IPS-18c (cell line): ENCODE data around the gene UGT1A9.

Experiments
- H3K4me3 ChIP-seq: 2 replicates; pipeline ENCODE4 v1.7.0; 2013; ENCODE audit warnings: low read depth, mild to moderate bottlenecking, low read length, moderate library complexity; ENCODE audit not compliant: insufficient read depth
- H3K9me3 ChIP-seq: one replicate; pipeline ENCODE4 v1.6.1; 2013; ENCODE audit warnings: mild to moderate bottlenecking, low read length, moderate library complexity; ENCODE audit not compliant: control insufficient read depth, insufficient read depth

Gene UGT1A9

GRCh38 chr2:233814056-233814835, 142.5 kb downstream of the UGT1A9 start:
- Histone ChIP-seq H3K9me3 (no peaks in the 10 kb centered on the region), H3K4me3 (no peak overlapping the region)

DNA sequence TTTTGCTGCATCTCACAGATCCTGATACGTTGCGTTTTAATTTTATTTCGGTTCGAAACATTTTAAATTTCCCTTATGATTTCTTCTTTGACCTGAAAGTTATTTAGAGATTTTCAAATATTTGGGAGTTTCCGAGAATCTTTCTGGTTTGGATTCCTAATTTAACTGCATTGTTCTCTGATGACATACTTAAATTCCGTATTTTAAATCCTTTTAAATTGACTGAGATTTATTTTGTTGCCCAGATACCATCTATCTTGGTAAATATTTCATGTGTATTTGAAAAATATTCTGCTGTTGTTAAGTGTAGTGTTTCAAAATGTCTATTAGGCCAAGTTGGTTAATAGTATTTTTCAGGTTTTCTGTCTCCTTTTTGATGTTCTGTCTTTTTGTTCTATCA, 144.2 kb downstream of the UGT1A9 start:
- no peak overlapping the region for H3K4me3 ChIP-seq
- no peaks in the 10 kb centered on the region for H3K9me3 ChIP-seq

GRCh38 chr2:233816334-233816733, 144.6 kb downstream of the UGT1A9 start:
- no peaks in the 10 kb centered on the region for H3K9me3 ChIP-seq
- H3K4me3 ChIP-seq: no peak overlapping the region

DNA sequence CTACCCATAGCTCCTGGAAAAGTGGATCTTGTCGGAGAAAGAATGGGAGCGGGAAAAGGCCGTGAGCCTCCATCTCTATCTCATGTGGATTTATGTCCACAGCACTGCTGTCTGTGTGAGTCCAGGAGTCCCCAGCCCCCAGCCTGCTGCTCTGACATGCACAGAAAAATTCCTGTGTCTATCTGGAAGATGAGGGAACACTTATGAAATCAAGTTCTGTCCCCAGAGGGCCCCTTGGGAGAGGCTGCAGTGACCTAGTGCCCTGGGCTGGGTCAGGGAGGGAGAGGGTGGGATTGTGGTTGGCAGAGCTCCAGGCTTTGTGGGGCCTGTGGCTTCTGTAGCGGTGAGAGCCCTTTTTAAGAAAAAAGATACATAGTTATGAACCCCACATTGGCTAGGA, 145.1 kb downstream of the UGT1A9 start:
- Histone ChIP-seq H3K4me3 (no peak overlapping the region), H3K9me3 (no peaks in the 10 kb centered on the region)

GRCh38 chr2:233817361-233817911, 145.7 kb downstream of the UGT1A9 start:
- no peak overlapping the region for H3K4me3 ChIP-seq
- H3K9me3 ChIP-seq: no peaks in the 10 kb centered on the region

- Histone ChIP-seq H3K4me3 (no peak overlapping the region), H3K9me3 (no peaks in the 10 kb centered on the region)
Observed at GRCh38 chr2:233817995-233818638, 146.4 kb downstream of the UGT1A9 start.

GRCh38 chr2:233818639-233819621, 147.2 kb downstream of the UGT1A9 start:
- Histone ChIP-seq H3K4me3 (no peak overlapping the region), H3K9me3 (no peaks in the 10 kb centered on the region)

- H3K4me3 ChIP-seq: no peak overlapping the region
- H3K9me3 ChIP-seq: no peaks in the 10 kb centered on the region
Observed at GRCh38 chr2:233819884-233820773, 148.4 kb downstream of the UGT1A9 start.

DNA sequence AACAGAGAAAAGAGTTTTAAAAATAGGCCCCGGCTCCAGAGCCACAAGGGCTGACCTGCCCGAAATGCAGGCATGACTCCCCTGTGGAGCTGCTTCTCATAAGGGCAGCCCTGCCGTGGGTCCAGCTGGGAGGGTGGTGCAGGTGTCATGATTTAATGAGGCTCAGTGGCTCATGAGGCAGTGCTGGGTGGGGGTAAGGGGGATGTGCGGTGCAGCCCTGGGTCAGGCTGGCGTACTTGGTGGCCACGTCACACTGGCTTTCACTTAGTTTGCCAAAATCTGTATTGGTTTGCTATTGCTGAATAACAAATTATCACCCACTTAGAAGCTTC, 149.0 kb downstream of the UGT1A9 start:
- H3K9me3 ChIP-seq: no peaks in the 10 kb centered on the region
- no peak overlapping the region for H3K4me3 ChIP-seq

DNA sequence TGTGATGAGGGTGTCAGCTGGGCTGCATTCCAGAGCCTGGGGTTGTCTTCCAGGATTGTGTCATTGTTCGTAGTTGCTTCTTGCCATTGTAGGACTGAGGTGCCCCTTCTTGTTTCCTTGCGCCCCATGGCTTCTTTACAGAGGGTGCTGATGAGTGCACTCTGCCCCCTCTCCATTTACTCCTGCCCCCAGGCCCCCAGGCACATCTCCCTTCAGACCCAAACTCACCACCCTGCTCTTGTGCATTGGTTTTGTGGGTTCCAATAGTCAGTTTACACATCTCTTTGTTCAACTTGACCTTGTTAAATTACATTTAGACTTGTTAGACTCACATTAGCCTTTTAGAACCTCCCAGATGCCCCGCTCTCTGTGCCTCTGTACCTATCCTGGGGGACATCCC, 149.5 kb downstream of the UGT1A9 start:
- no peak overlapping the region for H3K4me3 ChIP-seq
- H3K9me3 ChIP-seq: no peaks in the 10 kb centered on the region

DNA sequence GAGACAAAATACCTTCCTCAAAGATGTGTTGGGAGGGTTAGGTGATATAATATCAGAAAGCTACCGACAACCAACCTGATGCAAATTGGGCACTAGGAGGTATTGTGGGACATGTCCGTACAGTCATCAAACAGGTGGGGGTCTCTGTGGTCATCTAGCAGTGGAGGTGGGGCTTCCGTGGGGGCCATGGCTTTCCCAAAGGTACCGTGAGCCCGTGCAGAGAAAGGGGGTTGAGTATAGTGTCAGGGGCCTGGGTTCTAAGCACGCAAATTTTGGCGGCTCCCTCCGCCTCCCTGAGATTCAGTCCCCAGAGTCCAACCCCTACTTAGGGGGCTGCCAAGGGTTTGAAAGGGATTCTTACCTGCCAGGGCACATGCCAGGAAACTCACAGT, 150.0 kb downstream of the UGT1A9 start:
- Histone ChIP-seq H3K9me3 (no peaks in the 10 kb centered on the region), H3K4me3 (no peak overlapping the region)

- Histone ChIP-seq H3K9me3 (no peaks in the 10 kb centered on the region), H3K4me3 (no peak overlapping the region)
Observed at GRCh38 chr2:233822101-233822771, 150.5 kb downstream of the UGT1A9 start.
